HepG2 (cell line): ENCODE results near the gene HEPN1. TPM values are rescaled to one million over a fixed set of nuclear protein-coding genes. Genes with fewer than 3 reads are reported as not detected.

ENCODE experiments used
- ATAC-seq: fragments of 200-7000 bp; cut with Tn5 transposase; 3 replicates; pipeline ENCODE4 v1.9.1; 2020; ENCODE audit warnings: mild to moderate bottlenecking, moderate library complexity
- BruUV-seq: library from RNA; stranded (reverse); fragments of 400-500 nt; replicated peaks from 2 replicates; lab custom pipeline; 2021; lab: Mats Ljungman, UMichigan
- CTCF ChIA-PET: fragments of 300-600 bp; formaldehyde crosslinking; extraction: SDS; loops from one replicate; lab custom pipeline; 2021; ENCODE audit warnings: low total read pairs, inconsistent platforms, low intra/inter-chr PET ratio; lab: Yijun Ruan, JAX
- POLR2A ChIA-PET: fragments of 350-600 bp; sonication (Branson Sonifier 250); formaldehyde crosslinking; loops from one replicate; lab custom pipeline; 2020; ENCODE audit warnings: antibody characterized with exemption, inconsistent platforms; lab: Yijun Ruan, JAX
- DNase-seq: peaks from one replicate; pipeline ENCODE4 v3.0.0-alpha.2; 2015; ENCODE audit warnings: low spot score
- FAIRE-seq: peaks from 3 replicates; lab custom pipeline; 2011; peaks lifted over from hg19 to GRCh38; lab: Jason Lieb, UNC
- H2AFZ ChIP-seq: one replicate; pipeline ENCODE4 v1.6.1; 2011; ENCODE audit warnings: low read length, inconsistent platforms
- H3K27ac ChIP-seq: fragments of 300-600 bp; 3 replicates; pipeline ENCODE4 v1.8.0; 2011; ENCODE audit warnings: mixed run types, mild to moderate bottlenecking, mixed read lengths, low read length, inconsistent platforms; ENCODE audit not compliant: insufficient read depth; ENCODE audit errors: extremely low read length
- H3K27me3 ChIP-seq, 2 experiments: fragments of 200-600 bp in 1 of 2; 2 replicates in 1 of 2; 3 replicates in 1 of 2; pipeline versions ENCODE4 v1.6.0 to v1.8.0; 2011; ENCODE audit warnings: low read length in 2 of 2, mild to moderate bottlenecking in 2 of 2, moderate library complexity in 2 of 2, inconsistent platforms in 1 of 2; ENCODE audit not compliant: insufficient read depth in 2 of 2, control insufficient read depth in 1 of 2
- H3K36me3 ChIP-seq, 2 experiments: fragments of 200-600 bp in 1 of 2; replicated peaks in 1 of 2; 2 replicates in 1 of 2; 3 replicates in 1 of 2; pipeline versions ENCODE4 v1.5.1 to v1.8.0; 2011; ENCODE audit warnings: low read length in 2 of 2, inconsistent platforms in 1 of 2; ENCODE audit not compliant: insufficient read depth in 2 of 2, control insufficient read depth in 1 of 2
- H3K4me1 ChIP-seq: 2 replicates; pipeline ENCODE4 v1.5.1; 2012; ENCODE audit warnings: low read length, inconsistent platforms; ENCODE audit not compliant: insufficient read depth
- H3K4me2 ChIP-seq: 2 replicates; pipeline ENCODE4 v1.6.0; 2011; ENCODE audit warnings: low read depth, low read length, inconsistent platforms
- H3K4me3 ChIP-seq, 3 experiments: fragments of 200-600 bp in 1 of 3; sonication (generic), shearing (Covaris generic) in 1 of 3; replicated peaks in 1 of 3; 2 replicates each; pipeline ENCODE4 v1.5.1; 2011 to 2016; ENCODE audit warnings: low read length in 3 of 3, inconsistent platforms in 2 of 3, low read depth in 2 of 3, mild to moderate bottlenecking in 2 of 3, control low read depth in 1 of 3, mixed read lengths in 1 of 3; ENCODE audit not compliant: insufficient read depth in 1 of 3
- H3K79me2 ChIP-seq: one replicate; pipeline ENCODE4 v1.6.1; 2011; ENCODE audit warnings: low read length, inconsistent platforms; ENCODE audit not compliant: insufficient read depth
- H3K9ac ChIP-seq: 2 replicates; pipeline ENCODE4 v1.6.0; 2011; ENCODE audit warnings: mild to moderate bottlenecking, low read depth, low read length, inconsistent platforms; ENCODE audit not compliant: insufficient read depth
- H3K9me3 ChIP-seq: 2 replicates; pipeline ENCODE4 v1.5.1; 2012; ENCODE audit warnings: mild to moderate bottlenecking, low read length
- H4K20me1 ChIP-seq: 2 replicates; pipeline ENCODE4 v1.6.0; 2011; ENCODE audit warnings: inconsistent platforms, mild to moderate bottlenecking, low read length, moderate library complexity; ENCODE audit not compliant: insufficient read depth
- ELK4 ChIP-seq: sonication (generic); formaldehyde crosslinking; IDR thresholded peaks from 2 replicates; pipeline ENCODE4 v1.9.0; 2021; ENCODE audit warnings: missing genetic modification reagents, borderline replicate concordance
- TERF1 ChIP-seq: sonication (generic); formaldehyde crosslinking; IDR thresholded peaks from 2 replicates; pipeline ENCODE4 v1.8.0; 2022; ENCODE audit warnings: mild to moderate bottlenecking, missing genetic modification reagents, moderate library complexity
- ZBTB38 ChIP-seq: sonication (generic); formaldehyde crosslinking; IDR thresholded peaks from 2 replicates; pipeline ENCODE4 v1.5.1; 2020; ENCODE audit warnings: mild to moderate bottlenecking, missing genetic modification reagents
- ZNF260 ChIP-seq: sonication (generic); formaldehyde crosslinking; IDR thresholded peaks from 2 replicates; pipeline ENCODE4 v1.4.0; 2020; ENCODE audit warnings: missing genetic modification reagents, low read depth, mild to moderate bottlenecking, borderline replicate concordance
- WGBS: methylation state at CpG from one replicate; pipeline ENCODE4 v1.1.6; 2017; ENCODE audit warnings: low lambda C conversion rate; 5-methylcytosine and 5-hydroxymethylcytosine counted together
- in situ Hi-C: cut with HindIII; loops from 2 replicates; pipeline ENCODE4 v1.10.0; 2017; ENCODE audit warnings: low pct_unique_long_range_greater_than_20kb; ENCODE audit not compliant: extremely low pct_ligation_motif_present
- intact Hi-C: fragments of 100-400 bp; cut with micrococcal nuclease; formaldehyde crosslinking; loops from one replicate; pipeline ENCODE4 v1.10.0; 2022; ENCODE audit not compliant: unreplicated experiment
- polyA plus RNA-seq, 8 experiments: library from polyadenylated mRNA; depleted of rRNA in 3 of 8; stranded (reverse) in 7 of 8; unstranded in 1 of 8; fragments of >200 nt; fragmentation: Illumina TruSeq in 4 of 8; extraction: Trizol in 4 of 8; gene quantifications; 2 replicates each; pipeline versions ENCODE4 v1.2.1 to v1.2.3, GENCODE V29; 2011 to 2016; ENCODE audit warnings: low read depth in 4 of 8, missing spikeins in 1 of 8, mixed read lengths in 1 of 8; ENCODE audit not compliant: insufficient read depth in 1 of 8
- total RNA-seq, 5 experiments: library from RNA; depleted of rRNA; stranded (reverse); fragments of >200 nt; fragmentation: Illumina TruSeq; extraction: Trizol; gene quantifications; 2 replicates each; pipeline ENCODE4 v1.2.3, GENCODE V29; 2016; ENCODE audit warnings: low read depth in 1 of 5

Gene HEPN1
- total and polyA plus RNA-seq, 2 of the 13 experiments (the other 11 are each of a cell fraction or from before 2014, with no cell fraction given) = not detected

- no peak overlapping the region for H2AFZ ChIP-seq
- H3K27ac ChIP-seq = no peak overlapping the region
- H3K4me3 ChIP-seq = peak overlapping the region; percentile 38 to 78 (median 54); a peak in 4 of 6 replicates
- 72% methylated on average over 30 of the region's 30 CpGs for WGBS
- no peaks in the 10 kb centered on the region for H3K9me3 ChIP-seq
- peak overlapping the region; percentile 86 for H3K4me2 ChIP-seq
- no peaks in the 10 kb centered on the region for H3K36me3 ChIP-seq
- H3K9ac ChIP-seq = no peak overlapping the region; the same call in 1 of the 2 replicates
- DNase-seq = no peak
- in situ Hi-C loops = loop anchor here (5.0 kb wide), 1 partner anchor 75 kb away; the partner anchor contains the start of gene CCDC15
- H3K79me2 ChIP-seq = no peaks in the 10 kb centered on the region
- POLR2A ChIA-PET = interaction anchor here (0.6 to 1.3 kb wide), 7 partner anchors 58 to 254 kb away, joined by 3 to 8 read pairs (median 3); partner anchors contain the start of genes CCDC15, HEPACAM, SIAE and TBRG1
- FAIRE-seq = no peak
- TF ChIP-seq ZBTB38 = peak; percentile 64; the same call in 1 of the 2 replicates
- TF ChIP-seq ZNF260 = no peak
- TF ChIP-seq, all 625 proteins: peak for 1
- intact Hi-C loops = loop anchor here (2.0 kb wide), 1 partner anchor 58 kb away; no protein-coding TSS in a partner anchor
- CTCF ChIA-PET = interaction anchor here (1.7 kb wide), 1 partner anchor 10 kb away, joined by 5 read pairs; no protein-coding TSS in a partner anchor
- no peaks in the 10 kb centered on the region for H4K20me1 ChIP-seq
- no TSS peak for BruUV-seq
- no peak for ATAC-seq
- peaks cover 56% of the 10 kb centered on the region for H3K4me1 ChIP-seq
- H3K27me3 ChIP-seq = peaks cover 2 to 63% of the 10 kb centered on the region in 2 experiments; a peak in 4 of 5 replicates
Observed at GRCh38 chr11:124876818-124877630, 42.0 kb upstream of the HEPN1 start.

GRCh38 chr11:124877631-124877909 lies 41.5 kb upstream of the HEPN1 start:
- Histone ChIP-seq H3K9me3 (no peaks in the 10 kb centered on the region), H3K36me3 (no peaks in the 10 kb centered on the region), H3K79me2 (no peaks in the 10 kb centered on the region), H3K27ac (no peak overlapping the region), H3K4me2 (peak overlapping the region; percentile 86; the same call in 1 of the 2 replicates), H3K9ac (no peak overlapping the region), H2AFZ (no peak overlapping the region), H3K4me1 (peaks cover 61% of the 10 kb centered on the region), H3K4me3 (peak overlapping the region in 1 of 3 experiments; percentile 6; a peak in 1 of 6 replicates), H3K27me3 (peaks cover 2 to 60% of the 10 kb centered on the region in 2 experiments; a peak in 4 of 5 replicates), H4K20me1 (no peaks in the 10 kb centered on the region)
- in situ Hi-C loops = loop anchor here (5.0 kb wide), 1 partner anchor 75 kb away; the partner anchor contains the start of gene CCDC15
- ChIA-PET POLR2A (no interaction called here), CTCF (no interaction called here)
- ATAC-seq (no peak), DNase-seq (no peak), FAIRE-seq (no peak)
- WGBS = 75% methylated on average over 5 of the region's 10 CpGs
- BruUV-seq = no TSS peak
- intact Hi-C loops = loop anchor here (2.0 kb wide), 1 partner anchor 57 kb away; no protein-coding TSS in a partner anchor
- TF ChIP-seq ELK4 (CRISPR knock-in tag) (no peak), TERF1 (no peak)
